Omental fat pad (tissue), 4 donors: ENCODE results near the gene PLIN3. TPM values are rescaled to one million over a fixed set of nuclear protein-coding genes. Genes with fewer than 3 reads are reported as not detected.
"Not testable (repeated sequence)": the region's sequence is repeated elsewhere in the genome, so short reads cannot be mapped to it uniquely, and the experiment has no call there.

Experiments used
- ATAC-seq: fragments of 150-250 bp; one replicate; pipeline ENCODE4 v1.9.1; 2016; ENCODE audit warnings: mild to moderate bottlenecking, moderate library complexity; ENCODE audit not compliant: low FRiP score
- DNase-seq: peaks from one replicate; pipeline ENCODE4 v3.0.0-alpha.2; 2019; ENCODE audit warnings: low spot score
- total RNA-seq, 4 donors: library from RNA; depleted of rRNA; stranded (reverse); fragments of >200 nt; gene quantifications; one replicate each; pipeline ENCODE4 v1.1.0, GENCODE V29; 2016
- TF ChIP-seq, protein P1 (sequence below), 3 donors: fragments of 450-650 bp; IDR thresholded peaks; one replicate each; pipeline ENCODE4 v1.5.1; 2016 to 2017; ENCODE audit warnings: antibody characterized with exemption in 3 of 3, mild to moderate bottlenecking in 3 of 3, moderate library complexity in 2 of 3

PLIN3 gene
- total RNA-seq, 4 donors from 2014 or later, result 23.1 to 64.0 (median 33.8) TPM

DNA sequence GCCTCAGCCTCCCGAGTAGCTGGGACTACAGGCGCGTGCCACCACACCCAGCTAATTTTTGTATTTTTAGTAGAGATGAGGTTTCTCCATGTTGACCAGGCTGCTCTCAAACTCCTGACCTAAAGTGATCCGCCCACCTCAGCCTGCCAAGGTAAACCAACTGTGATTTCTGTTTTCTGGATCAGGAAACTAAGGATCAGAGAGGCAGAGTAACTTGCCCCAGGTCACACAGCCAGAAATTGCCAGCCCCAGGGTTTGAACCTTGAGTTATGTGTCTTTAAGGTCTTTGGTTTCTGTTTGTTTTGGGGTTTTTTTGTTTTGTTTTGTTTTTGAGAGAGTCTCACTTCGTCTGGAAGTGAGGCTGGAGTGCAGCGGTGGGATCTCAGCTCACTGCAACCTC is 4.2 kb upstream of the PLIN3 start:
- TF ChIP-seq, protein P1, sequence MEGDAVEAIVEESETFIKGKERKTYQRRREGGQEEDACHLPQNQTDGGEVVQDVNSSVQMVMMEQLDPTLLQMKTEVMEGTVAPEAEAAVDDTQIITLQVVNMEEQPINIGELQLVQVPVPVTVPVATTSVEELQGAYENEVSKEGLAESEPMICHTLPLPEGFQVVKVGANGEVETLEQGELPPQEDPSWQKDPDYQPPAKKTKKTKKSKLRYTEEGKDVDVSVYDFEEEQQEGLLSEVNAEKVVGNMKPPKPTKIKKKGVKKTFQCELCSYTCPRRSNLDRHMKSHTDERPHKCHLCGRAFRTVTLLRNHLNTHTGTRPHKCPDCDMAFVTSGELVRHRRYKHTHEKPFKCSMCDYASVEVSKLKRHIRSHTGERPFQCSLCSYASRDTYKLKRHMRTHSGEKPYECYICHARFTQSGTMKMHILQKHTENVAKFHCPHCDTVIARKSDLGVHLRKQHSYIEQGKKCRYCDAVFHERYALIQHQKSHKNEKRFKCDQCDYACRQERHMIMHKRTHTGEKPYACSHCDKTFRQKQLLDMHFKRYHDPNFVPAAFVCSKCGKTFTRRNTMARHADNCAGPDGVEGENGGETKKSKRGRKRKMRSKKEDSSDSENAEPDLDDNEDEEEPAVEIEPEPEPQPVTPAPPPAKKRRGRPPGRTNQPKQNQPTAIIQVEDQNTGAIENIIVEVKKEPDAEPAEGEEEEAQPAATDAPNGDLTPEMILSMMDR (IDR thresholded peaks at IDR 0.05), result no peak
- DNase-seq, result no peak
- ATAC-seq, result no peak

DNA sequence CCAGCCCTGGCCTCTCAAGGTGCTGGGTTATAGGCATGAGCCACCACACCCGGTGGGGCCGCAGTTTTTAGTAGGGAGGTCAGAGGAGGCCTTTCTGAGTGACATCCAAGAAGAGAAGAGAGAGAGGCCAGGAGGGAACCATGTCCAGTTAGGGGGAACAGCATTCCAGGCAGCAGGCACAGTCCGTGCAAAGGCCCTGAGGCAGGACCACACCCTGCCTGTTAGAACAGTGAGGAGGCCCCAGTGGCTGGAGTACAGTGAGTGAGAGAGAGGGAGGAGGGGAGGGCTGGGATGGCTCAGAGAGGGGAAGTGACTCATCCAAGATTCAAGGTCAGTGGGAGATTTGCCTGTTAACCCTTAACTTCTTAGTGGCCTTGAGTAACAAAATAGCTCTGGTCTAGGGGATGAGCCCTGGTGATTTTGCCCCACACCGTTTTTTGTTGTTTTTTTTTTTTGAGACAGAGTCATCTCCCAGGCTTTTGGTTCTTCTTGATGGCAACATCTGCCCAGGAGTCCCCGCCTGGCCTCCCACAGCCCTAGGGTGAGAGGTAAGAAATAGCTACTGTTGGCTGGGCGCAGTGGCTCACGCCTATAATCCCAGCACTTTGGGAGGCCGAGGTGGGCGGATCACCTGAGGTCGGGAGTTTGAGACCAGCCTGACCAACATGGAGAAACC is 2.7 kb upstream of the PLIN3 start:
- TF ChIP-seq, protein P1 (IDR thresholded peaks at IDR 0.05), result no peak
- ATAC-seq (no peak), DNase-seq (no peak)

DNA sequence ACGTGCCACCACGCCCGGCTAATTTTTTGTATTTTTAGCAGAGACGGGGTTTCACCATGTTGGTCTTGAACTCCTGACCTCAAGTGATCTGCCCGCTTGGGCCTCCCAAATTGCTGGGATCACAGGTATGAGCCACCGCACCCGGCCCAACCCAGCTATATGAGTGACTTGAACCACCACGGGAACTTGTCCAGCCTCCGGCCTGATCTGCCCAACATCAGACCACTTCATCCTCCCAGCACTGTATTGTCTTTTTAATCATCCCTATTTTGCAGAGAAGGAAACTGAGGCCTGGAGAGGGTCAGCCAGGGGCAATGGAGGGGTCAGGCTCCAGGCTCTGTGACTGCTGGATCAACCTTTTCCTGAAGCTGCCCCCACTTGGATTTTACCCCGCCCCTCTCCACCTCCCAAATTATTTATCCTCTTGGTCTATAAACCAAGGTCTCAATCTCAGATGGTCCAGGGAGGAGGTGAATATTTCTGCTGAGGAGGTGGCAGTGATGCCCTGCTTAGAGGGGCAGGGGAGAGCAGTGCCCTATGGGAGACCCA is 893 bp upstream of the PLIN3 start:
- TF ChIP-seq, protein P1 (IDR thresholded peaks at IDR 0.05), result no peak
- DNase-seq (no peak), ATAC-seq (no peak)

DNA sequence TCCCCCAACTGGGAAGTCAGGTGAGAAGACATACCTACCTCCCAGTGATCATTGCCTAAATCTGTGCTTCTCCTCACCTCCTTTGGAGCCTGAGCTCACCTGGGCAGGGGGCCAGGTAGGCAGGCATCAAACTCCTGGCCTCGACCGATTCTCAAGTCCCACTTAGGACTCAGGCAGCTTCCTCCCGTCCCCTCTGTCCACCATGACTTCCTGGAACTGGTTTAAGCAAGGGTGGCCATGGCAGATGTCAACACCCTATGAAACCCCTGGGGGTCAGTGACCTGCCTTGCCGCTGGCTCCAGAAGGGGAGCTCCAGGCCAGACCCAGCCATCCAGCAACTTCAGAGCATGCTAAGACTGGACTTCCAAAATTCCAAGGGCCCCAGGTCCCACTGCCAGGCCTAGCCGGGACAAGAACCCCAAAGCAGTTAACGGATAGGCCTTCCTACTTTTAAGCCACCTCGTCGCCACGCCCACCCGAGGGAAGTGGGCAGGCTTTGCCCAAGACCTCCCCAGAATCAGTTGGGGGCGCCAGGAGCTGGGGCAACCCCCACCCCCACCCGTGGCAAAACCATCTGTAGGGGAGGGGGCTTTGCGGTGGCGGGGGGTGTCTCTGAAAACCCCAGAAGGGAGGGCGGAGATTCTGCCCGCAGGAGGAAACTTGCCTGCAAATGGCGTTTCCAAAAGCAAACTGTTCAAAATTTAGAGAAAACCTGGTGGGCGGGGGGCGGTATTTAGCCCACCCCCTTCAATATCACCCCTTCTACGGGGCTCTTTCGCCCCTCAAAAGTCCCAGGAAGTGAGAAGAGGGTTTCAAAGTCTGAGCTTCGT is 657 bp downstream of the PLIN3 start:
- TF ChIP-seq, protein P1 (IDR thresholded peaks at IDR 0.05), result no peak
- ATAC-seq, result no peak

DNA sequence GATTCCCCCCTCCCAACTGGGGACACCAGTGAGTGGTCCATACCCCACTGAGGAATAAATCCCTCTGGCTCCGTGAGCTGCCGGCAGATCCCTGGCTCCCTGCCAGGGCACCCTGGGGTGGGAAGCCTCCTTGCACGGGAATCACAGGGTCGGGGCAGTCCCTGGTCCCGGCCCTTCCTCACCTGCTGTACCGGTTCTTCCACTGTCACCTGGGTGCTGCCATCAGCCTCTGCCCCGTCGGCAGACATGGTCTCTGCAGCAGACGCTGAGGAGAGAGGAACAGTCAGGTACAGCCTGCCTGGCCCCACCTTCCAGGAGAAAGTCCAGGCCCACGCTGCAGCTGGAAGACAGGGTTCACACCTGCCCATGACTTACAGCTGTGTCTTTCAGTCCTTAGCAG is 6.3 kb downstream of the PLIN3 start:
- ATAC-seq (no peak), DNase-seq (no peak)
- TF ChIP-seq, protein P1 (IDR thresholded peaks at IDR 0.05), result no peak

More for the DNA sequence above, 657 bp downstream of the PLIN3 start:
- no peak for DNase-seq

GRCh38 chr19:4859697-4860096 is 7.8 kb downstream of the PLIN3 start:
- TF ChIP-seq, protein P1 (IDR thresholded peaks at IDR 0.05), result no peak
- no peak for DNase-seq
- ATAC-seq, result no peak

GRCh38 chr19:4856468-4856867 is 11.0 kb downstream of the PLIN3 start:
- ATAC-seq, DNase-seq: not testable (repeated sequence)

DNA sequence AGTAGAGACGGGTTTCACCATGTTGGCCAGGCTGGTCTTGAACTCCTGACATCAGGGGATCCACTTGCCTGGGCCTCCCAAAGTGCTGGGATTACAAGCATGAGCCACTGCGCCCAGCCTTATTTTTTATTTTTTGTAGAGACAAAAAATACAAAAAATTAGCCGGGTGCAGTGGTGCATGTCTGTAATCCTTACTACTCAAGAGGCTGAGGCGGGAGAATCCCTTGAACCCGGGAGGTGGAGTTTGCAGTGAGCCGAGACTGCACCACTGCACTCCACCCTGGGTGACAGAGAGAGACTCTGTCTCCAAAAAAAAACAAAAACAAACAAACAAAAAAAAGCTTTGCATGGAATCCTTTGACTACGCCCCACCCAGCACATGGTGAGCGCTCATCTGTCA is 14.0 kb downstream of the PLIN3 start:
- ATAC-seq, DNase-seq: not testable (repeated sequence)
